HepG2 (cell line): Measurements from ENCODE around the gene ST6GALNAC4. TPM values are rescaled to one million over a fixed set of nuclear protein-coding genes. Genes with fewer than 3 reads are reported as not detected.
A peak's percentile ranks its signal among the peaks of the same experiment; 100 is the strongest.

ENCODE experiments used
- ADNP ChIP-seq: sonication (generic); formaldehyde crosslinking; IDR thresholded peaks from 2 replicates; pipeline ENCODE4 v1.4.0; 2020; ENCODE audit warnings: missing genetic modification reagents
- DNMT1 ChIP-seq: sonication (generic); formaldehyde crosslinking; IDR thresholded peaks from 2 replicates; pipeline ENCODE4 v1.5.1; 2020; ENCODE audit warnings: mild to moderate bottlenecking, missing genetic modification reagents
- KDM5A ChIP-seq: fragments of 200-600 bp; sonication (generic); IDR thresholded peaks from 2 replicates; pipeline ENCODE4 v1.7.0; 2018; ENCODE audit warnings: antibody characterized with exemption, mild to moderate bottlenecking, low read length, borderline replicate concordance
- MTERF4 ChIP-seq: sonication (generic); formaldehyde crosslinking; IDR thresholded peaks from 2 replicates; pipeline ENCODE4 v1.8.0; 2023; ENCODE audit warnings: mild to moderate bottlenecking, missing genetic modification reagents
- SP1 ChIP-seq, 2 experiments: fragments of 450-650 bp in 1 of 2; sonication (generic) in 1 of 2; formaldehyde crosslinking in 1 of 2; IDR thresholded peaks; 2 replicates each; pipeline versions ENCODE4 v1.4.0 to v1.6.1; 2016 to 2020; ENCODE audit warnings: missing genetic modification reagents in 1 of 2
- THAP7 ChIP-seq: sonication (generic); formaldehyde crosslinking; IDR thresholded peaks from 2 replicates; pipeline ENCODE4 v1.8.1; 2023; ENCODE audit warnings: mild to moderate bottlenecking, missing genetic modification reagents
- ZNF260 ChIP-seq: sonication (generic); formaldehyde crosslinking; IDR thresholded peaks from 2 replicates; pipeline ENCODE4 v1.4.0; 2020; ENCODE audit warnings: missing genetic modification reagents, low read depth, mild to moderate bottlenecking, borderline replicate concordance
- ZNF275 ChIP-seq: sonication (generic); formaldehyde crosslinking; IDR thresholded peaks from 2 replicates; pipeline ENCODE4 v1.8.0; 2022; ENCODE audit warnings: missing genetic modification reagents, mild to moderate bottlenecking, inconsistent platforms, borderline replicate concordance
- ZNF282 ChIP-seq: fragments of 450-650 bp; IDR thresholded peaks from 2 replicates; pipeline ENCODE4 v1.6.1; 2018; ENCODE audit not compliant: partially characterized antibody
- ZNF3 ChIP-seq: IDR thresholded peaks from 2 replicates; pipeline ENCODE4 v1.7.0; 2017; ENCODE audit warnings: inconsistent platforms
- ZNF878 ChIP-seq: sonication (generic); formaldehyde crosslinking; IDR thresholded peaks from 2 replicates; pipeline ENCODE4 v1.8.1; 2023; ENCODE audit warnings: mild to moderate bottlenecking, missing genetic modification reagents, moderate library complexity
- polyA plus RNA-seq, 8 experiments: library from polyadenylated mRNA; depleted of rRNA in 3 of 8; stranded (reverse) in 7 of 8; unstranded in 1 of 8; fragments of >200 nt; fragmentation: Illumina TruSeq in 4 of 8; extraction: Trizol in 4 of 8; gene quantifications; 2 replicates each; pipeline versions ENCODE4 v1.2.1 to v1.2.3, GENCODE V29; 2011 to 2016; ENCODE audit warnings: low read depth in 4 of 8, missing spikeins in 1 of 8, mixed read lengths in 1 of 8; ENCODE audit not compliant: insufficient read depth in 1 of 8
- total RNA-seq, 5 experiments: library from RNA; depleted of rRNA; stranded (reverse); fragments of >200 nt; fragmentation: Illumina TruSeq; extraction: Trizol; gene quantifications; 2 replicates each; pipeline ENCODE4 v1.2.3, GENCODE V29; 2016; ENCODE audit warnings: low read depth in 1 of 5
- TF ChIP-seq, protein P1 (sequence below): sonication (generic); formaldehyde crosslinking; IDR thresholded peaks from 2 replicates; pipeline ENCODE4 v1.4.0; 2020; ENCODE audit warnings: mild to moderate bottlenecking, missing genetic modification reagents
- TF ChIP-seq, protein P2 (sequence below): sonication (generic); formaldehyde crosslinking; IDR thresholded peaks from 2 replicates; pipeline ENCODE4 v1.4.0; 2020; ENCODE audit warnings: missing genetic modification reagents
- TF ChIP-seq, protein P3 (sequence below): sonication (generic); formaldehyde crosslinking; IDR thresholded peaks from 2 replicates; pipeline ENCODE4 v1.5.0; 2020; ENCODE audit warnings: missing genetic modification reagents

ST6GALNAC4 gene
- total and polyA plus RNA-seq, 2 of the 13 experiments (the other 11 are each of a cell fraction or from before 2014, with no cell fraction given) = 18.8 to 27.7 TPM

- TF ChIP-seq ZNF878 (CRISPR knock-in tag) (no peak), ZNF275 (CRISPR knock-in tag) (no peak), ZNF3 (CRISPR knock-in tag) (no peak), ZNF282 (no peak), KDM5A (no peak), DNMT1 (CRISPR knock-in tag) (no peak), ADNP (CRISPR knock-in tag) (no peak), THAP7 (CRISPR knock-in tag) (0 out of 2 replicates have a peak, but pooled peaks have one; percentile 60), SP1 (IDR thresholded peaks at IDR 0.05) (no peak), SP1 (CRISPR knock-in tag; IDR thresholded peaks at IDR 0.05) (no peak), ZNF260 (CRISPR knock-in tag) (no peak), MTERF4 (no peak)
- TF ChIP-seq, protein P1, sequence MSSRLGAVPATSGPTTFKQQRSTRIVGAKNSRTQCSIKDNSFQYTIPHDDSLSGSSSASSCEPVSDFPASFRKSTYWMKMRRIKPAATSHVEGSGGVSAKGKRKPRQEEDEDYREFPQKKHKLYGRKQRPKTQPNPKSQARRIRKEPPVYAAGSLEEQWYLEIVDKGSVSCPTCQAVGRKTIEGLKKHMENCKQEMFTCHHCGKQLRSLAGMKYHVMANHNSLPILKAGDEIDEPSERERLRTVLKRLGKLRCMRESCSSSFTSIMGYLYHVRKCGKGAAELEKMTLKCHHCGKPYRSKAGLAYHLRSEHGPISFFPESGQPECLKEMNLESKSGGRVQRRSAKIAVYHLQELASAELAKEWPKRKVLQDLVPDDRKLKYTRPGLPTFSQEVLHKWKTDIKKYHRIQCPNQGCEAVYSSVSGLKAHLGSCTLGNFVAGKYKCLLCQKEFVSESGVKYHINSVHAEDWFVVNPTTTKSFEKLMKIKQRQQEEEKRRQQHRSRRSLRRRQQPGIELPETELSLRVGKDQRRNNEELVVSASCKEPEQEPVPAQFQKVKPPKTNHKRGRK (CRISPR knock-in tag) = no peak
- TF ChIP-seq, protein P2, sequence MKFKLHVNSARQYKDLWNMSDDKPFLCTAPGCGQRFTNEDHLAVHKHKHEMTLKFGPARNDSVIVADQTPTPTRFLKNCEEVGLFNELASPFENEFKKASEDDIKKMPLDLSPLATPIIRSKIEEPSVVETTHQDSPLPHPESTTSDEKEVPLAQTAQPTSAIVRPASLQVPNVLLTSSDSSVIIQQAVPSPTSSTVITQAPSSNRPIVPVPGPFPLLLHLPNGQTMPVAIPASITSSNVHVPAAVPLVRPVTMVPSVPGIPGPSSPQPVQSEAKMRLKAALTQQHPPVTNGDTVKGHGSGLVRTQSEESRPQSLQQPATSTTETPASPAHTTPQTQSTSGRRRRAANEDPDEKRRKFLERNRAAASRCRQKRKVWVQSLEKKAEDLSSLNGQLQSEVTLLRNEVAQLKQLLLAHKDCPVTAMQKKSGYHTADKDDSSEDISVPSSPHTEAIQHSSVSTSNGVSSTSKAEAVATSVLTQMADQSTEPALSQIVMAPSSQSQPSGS (CRISPR knock-in tag) = peak; percentile 49
- TF ChIP-seq, protein P3, sequence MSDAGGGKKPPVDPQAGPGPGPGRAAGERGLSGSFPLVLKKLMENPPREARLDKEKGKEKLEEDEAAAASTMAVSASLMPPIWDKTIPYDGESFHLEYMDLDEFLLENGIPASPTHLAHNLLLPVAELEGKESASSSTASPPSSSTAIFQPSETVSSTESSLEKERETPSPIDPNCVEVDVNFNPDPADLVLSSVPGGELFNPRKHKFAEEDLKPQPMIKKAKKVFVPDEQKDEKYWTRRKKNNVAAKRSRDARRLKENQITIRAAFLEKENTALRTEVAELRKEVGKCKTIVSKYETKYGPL (CRISPR knock-in tag) = no peak
Measured at GRCh38 chr9:127897193-127897692, 19.6 kb downstream of the ST6GALNAC4 start (continued).
